NOMO-1 treated with dmso at 0.1 percent for 144 hours (cell line): ENCODE measurements around the gene CEP290.
"Not testable (repeated sequence)": the region's sequence is repeated elsewhere in the genome, so short reads cannot be mapped to it uniquely, and the experiment has no call there.

ENCODE experiments used
- DNase-seq: peaks from one replicate; lab custom pipeline; 2025; ENCODE audit not compliant: unreplicated experiment; lab: John Stamatoyannopoulos, UW

Gene CEP290

DNA sequence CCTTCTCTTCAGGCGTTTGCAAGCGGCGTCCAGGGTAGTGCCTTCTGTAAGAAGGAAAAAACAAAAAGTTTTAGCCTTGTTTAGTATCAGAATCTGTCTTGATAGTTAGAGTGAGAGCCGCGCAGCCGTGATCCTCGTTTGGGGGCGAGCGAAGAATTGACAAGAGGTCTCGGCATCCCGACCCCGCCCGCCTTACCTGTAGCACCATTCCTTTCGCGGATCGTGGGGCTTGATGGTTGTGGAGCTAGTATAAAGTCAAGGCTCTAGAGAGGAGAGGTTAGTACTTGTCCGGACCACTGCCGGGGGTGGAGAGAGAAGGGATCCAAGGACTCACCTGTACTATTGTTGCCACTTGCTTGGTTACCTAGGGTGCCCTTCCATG, 713 bp upstream of the CEP290 start:
- DNase-seq = no peak

DNA sequence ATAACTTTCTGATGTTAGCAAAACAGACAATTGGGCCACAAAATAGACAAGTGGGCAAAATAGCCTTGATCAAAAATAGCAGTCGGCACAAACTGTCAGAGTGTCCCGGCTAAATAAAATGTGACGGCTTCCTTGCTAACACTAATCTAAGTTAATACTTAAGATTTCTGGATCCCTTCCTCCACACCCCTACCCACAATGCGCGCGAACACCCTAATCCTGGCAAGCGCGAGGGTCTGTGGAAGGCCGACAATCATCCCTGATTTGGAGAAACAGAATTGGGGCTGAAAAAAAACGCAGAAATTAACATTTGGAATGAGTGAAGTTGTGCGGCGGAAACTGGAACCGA, 489 bp downstream of the CEP290 start:
- no peak for DNase-seq

DNA sequence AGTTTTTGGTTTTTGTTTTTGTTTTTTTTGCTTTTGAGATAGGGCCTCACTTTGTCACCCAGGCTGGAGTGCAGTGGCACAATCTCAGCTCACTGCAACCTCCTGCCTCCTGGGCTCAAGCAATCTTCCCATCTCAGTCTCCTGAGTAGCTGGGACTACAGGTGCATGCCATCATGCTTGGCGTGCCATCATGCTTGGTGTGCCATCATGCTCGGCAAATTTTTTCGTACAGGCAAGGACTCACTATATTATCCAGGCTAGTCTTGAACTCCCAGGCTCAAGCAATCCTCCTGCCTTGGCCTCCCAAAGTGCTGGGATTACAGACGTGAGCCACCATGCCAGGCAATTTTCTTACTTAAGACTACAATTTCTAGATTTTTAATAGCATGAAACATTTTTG, 2.2 kb downstream of the CEP290 start:
- not testable (repeated sequence) for DNase-seq

DNA sequence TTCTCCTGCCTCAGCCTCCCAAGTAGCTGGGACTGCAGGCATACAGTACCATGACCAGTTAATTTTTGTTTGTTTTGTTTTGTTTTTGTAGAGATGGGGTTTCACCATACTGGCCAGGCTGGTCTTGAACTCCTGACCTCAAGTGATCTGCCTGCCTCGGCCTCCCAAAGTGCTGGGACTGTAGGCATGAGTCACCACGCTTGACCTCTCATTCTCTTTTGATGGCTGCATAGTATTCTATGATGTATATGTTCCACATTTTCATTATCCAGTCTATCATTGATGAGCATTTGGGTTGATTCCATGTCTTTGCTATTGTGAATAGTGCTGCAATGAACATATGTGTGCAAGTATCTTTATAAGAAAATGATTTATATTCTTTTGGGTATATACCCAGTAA, 8.7 kb downstream of the CEP290 start:
- not testable (repeated sequence) for DNase-seq

- DNase-seq = no peak
Measured at GRCh38 chr12:88132392-88132791, 9.5 kb downstream of the CEP290 start.

- no peak for DNase-seq
Measured at GRCh38 chr12:88127855-88128254, 14.0 kb downstream of the CEP290 start.

- DNase-seq = no peak
Measured at GRCh38 chr12:88127099-88127498, 14.8 kb downstream of the CEP290 start.

GRCh38 chr12:88122666-88123065, 19.2 kb downstream of the CEP290 start:
- DNase-seq = no peak

DNA sequence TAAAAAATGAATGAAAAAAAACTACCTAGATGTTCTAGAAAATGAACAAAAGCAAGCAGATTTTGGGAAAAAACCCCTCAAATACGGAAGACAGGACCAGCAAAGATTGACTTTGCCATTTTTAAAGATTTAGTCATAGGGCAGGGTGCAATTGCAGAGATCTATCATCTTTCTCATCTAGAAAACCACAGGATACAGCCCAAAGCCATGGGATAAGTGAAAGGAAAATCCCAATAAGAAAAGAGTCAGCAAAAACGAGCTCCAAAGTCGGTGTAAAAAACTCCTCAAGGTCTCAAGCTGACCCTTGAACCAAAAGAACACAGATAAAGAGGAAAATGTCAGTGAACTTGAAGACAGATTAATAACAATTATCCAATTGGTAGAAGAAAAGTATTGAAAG, 28.0 kb downstream of the CEP290 start:
- DNase-seq = no peak

GRCh38 chr12:88111074-88111652, 30.7 kb downstream of the CEP290 start:
- DNase-seq = no peak

DNA sequence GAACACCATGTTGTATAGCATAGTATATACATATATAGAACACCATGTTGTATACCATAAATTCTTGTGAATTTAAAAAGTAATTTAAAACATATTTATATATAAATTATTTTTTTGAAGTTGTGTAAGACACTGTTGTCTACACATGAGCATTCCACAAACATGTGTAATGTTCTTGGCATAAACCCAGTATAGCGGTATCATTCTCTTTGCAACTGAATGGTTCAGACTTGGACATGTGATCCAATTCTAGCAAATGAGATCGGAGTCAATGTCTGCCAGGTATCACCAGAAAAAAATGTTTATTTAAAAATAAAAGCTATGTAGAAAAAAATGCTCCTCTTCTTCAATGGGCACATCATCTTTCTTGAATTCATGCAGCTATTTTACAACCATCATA, 33.9 kb downstream of the CEP290 start:
- no peak for DNase-seq

DNA sequence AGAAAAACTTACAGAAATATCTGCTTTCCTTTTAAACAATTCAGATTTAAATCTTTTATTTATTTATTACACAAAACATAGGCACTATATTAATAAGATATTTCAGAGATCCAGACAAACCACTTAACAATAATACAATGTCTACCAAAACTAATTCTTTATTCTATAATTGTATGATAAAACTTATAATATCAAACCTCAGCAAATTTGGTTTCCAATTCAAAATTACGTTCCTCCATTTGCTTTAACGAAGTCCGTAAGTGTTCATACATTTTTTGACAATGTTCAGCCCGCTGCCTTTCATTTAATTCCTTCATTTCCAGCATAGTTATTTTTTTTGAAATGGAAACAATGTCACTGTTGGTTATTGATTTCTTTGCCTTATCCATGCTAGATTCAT, 48.3 kb downstream of the CEP290 start:
- no peak for DNase-seq

DNA sequence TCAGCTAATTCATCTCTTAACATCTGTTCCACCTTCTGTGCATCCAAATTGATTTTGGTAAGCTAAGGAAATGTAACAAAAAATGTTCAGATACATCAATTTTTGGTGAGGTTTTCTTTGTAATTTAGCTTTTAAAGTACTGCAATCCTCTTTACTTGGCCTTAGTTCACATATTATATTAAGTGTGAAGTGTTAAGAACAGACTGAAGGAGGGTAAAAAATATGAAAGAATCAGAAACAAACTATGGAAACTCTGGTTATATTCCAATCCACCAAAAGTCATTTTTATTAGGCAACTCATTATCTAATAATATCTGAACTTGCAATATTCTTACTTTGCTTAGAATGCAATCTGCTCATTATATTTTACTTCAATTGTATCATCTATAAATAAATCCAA, 49.1 kb downstream of the CEP290 start:
- DNase-seq = no peak

GRCh38 chr12:88084210-88084609, 57.7 kb downstream of the CEP290 start:
- DNase-seq = no peak

DNA sequence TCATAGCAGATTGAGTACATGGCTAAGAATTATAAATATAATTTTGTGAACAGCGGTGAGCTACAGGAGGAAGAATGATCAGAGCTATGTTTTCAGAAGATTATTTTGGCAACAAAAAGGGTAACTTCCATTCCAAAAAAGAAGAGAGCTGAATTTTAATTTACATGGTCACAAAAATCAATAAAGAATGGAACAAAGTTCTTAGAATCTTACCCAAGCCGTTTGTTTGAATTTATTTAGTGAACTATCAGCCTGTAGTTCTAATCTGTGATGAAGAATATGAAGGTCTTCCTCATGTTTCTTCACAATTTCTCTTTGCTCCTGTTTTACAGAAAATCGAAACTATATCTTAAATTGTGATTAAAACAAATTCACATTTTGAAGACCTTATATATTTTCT, 58.3 kb downstream of the CEP290 start:
- no peak for DNase-seq

DNA sequence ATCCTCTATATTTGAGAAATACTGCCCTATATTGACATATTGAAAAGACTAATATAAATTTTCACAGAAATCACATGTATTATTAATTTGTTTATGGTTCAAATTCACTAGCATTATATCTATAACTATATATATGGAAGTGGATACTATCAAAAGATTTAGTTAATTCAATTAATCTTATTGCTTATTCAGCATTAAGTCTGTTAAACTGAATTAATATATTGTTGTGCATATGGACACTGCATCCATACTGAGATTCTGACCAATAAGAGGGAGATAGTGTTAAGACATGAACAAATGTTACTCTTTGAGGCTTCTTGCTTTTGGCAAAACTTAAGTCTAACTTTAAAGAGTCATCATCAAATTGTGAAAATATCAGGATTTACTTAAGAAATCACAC, 60.6 kb downstream of the CEP290 start:
- no peak for DNase-seq

GRCh38 chr12:88067301-88067700, 74.6 kb downstream of the CEP290 start:
- no peak for DNase-seq

- no peak for DNase-seq
Measured at GRCh38 chr12:88063375-88063774, 78.5 kb downstream of the CEP290 start.

- no peak for DNase-seq
Measured at GRCh38 chr12:88062474-88062873, 79.4 kb downstream of the CEP290 start.

DNA sequence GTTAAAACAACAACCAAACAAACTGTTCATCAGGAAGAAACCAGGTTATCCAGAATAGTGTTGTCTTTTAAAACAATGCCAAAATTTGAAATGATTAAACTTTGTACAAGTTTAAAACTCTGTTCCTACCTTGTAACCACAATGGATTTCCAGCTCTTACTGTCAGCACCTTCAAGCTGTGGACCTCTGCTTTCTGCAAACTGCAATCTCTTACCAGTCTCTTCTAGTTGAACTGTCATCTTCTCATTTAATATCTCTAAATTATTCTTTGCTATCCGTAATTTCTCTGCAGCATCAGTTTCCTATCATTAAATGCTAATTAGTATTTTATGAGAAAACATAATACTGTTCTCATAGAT, 83.2 kb downstream of the CEP290 start:
- DNase-seq = no peak

DNA sequence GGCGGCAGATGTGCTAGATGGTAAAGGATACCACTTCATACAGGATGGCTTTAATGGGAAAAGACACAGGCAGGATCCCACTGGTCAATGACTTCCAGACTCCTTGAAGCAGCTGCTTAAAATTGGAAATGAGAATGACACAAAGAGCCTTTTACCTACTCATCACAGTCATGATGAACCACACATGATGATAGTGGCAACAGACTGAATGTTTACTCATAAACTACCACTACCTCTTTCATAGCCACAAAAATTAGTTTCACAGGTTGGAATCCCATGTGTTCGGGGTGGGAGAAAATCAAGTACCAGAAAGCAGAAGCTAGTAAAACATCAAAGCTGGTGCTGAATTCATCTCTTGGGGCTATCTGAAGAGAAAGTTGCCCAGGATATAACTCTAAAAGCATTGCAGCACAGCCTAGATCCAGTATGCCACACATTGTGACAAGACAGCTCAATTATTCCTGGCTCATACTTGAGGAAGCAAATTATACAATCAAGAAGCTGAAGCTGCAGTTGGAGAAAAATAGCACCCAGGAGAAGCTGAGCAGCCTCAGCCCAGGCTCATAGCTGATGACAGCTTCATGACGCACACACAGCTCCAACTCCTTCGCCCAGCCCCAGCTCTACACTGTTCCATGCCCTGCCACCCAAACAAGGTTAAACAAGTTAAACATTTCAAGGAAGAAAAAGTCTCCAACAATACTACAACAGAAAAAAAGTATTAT, 83.7 kb downstream of the CEP290 start:
- no peak for DNase-seq

DNA sequence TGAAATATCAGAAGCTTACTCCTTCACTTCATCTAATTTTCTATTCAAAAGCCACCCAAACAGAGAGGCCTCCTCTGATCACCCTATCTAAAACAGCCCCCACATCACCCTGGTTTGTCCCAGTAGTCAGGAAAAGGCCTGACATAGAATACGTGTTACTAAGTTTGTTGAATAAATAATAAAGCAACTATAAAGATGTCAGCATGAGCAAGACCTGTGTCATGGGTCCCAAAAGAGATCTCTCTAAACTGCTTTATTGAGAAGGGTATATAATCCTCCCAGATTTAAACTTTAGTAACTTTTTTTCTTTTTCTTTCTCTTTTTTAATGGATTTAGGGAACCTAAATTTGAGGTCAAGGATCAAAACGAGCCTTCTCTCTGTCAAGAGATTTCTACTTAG, 85.3 kb downstream of the CEP290 start:
- no peak for DNase-seq

DNA sequence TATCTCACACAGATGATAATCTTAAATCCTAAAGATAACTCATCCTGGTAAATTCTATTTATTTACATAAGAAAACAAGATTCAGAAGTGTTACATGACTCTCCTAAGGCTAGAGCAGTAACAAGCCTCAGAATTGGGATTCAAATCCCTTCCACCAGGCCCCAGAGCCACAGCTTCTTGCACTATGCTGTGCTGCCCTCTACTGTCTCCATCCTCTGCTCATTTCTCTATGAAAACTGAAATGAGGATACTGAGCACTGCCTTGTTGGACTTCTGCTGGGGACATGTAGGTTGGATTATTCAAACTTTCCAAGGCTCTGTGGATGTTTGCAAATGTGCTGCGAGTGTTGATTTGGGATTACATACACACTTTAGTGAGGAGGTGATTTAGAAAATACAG, 89.2 kb downstream of the CEP290 start:
- DNase-seq = no peak
